GM13977 (cell line): ENCODE results near the gene TMEM123.

Source experiments
- DNase-seq: peaks from one replicate; pipeline ENCODE4 v3.0.0; 2012; ENCODE audit warnings: low spot score
- CTCF ChIP-seq: IDR thresholded peaks from 2 replicates; pipeline ENCODE4 v1.5.1; 2012; ENCODE audit warnings: mild to moderate bottlenecking, control low read depth; ENCODE audit not compliant: insufficient read depth; ENCODE audit errors: extremely low read depth, missing control alignments
- in situ Hi-C: fragments of 300-500 bp; cut with MboI; formaldehyde crosslinking; loops from one replicate; pipeline ENCODE4 v1.12.0; 2022; ENCODE audit warnings: low sequenced_read_pairs, low pct_unique_long_range_greater_than_20kb, mixed read lengths, inconsistent platforms; ENCODE audit not compliant: unreplicated experiment

The TMEM123 gene

GRCh38 chr11:102494216-102494615, 41.7 kb upstream of the TMEM123 start:
- TF ChIP-seq CTCF = no peak
- no peak for DNase-seq
- in situ Hi-C loops = loop anchor here (10.0 kb wide), 2 partner anchors 109 to 121 kb away; no protein-coding TSS in a partner anchor

- no peak for DNase-seq
- TF ChIP-seq CTCF = no peak
- in situ Hi-C loops = loop anchor here (10.0 kb wide), 2 partner anchors 109 to 121 kb away; no protein-coding TSS in a partner anchor
Measured at GRCh38 chr11:102493524-102493923, 41.0 kb upstream of the TMEM123 start.

GRCh38 chr11:102491969-102492368, 39.4 kb upstream of the TMEM123 start:
- in situ Hi-C loops = loop anchor here (10.0 kb wide), 2 partner anchors 107 to 123 kb away; no protein-coding TSS in a partner anchor
- DNase-seq = no peak
- no peak for TF ChIP-seq CTCF

GRCh38 chr11:102489186-102490145, 36.9 kb upstream of the TMEM123 start:
- no peak for DNase-seq
- in situ Hi-C loops = loop anchor here (10.0 kb wide), 2 partner anchors 105 to 125 kb away; no protein-coding TSS in a partner anchor
- TF ChIP-seq CTCF = no peak

- DNase-seq = peak; percentile 16
- in situ Hi-C loops = no loop called here
- no peak for TF ChIP-seq CTCF
Measured at GRCh38 chr11:102488208-102488607, 35.6 kb upstream of the TMEM123 start.

- no peak for TF ChIP-seq CTCF
- DNase-seq = no peak
- in situ Hi-C loops = no loop called here
Measured at GRCh38 chr11:102487214-102487613, 34.6 kb upstream of the TMEM123 start.
